Measurements from ENCODE around the gene RALY. TPM values are rescaled to one million over a fixed set of nuclear protein-coding genes. Genes with fewer than 3 reads are reported as not detected.

The RALY gene
- total RNA-seq, 1 experiment from 2014 or later, result 119 TPM

GRCh38 chr20:33970229-33970628 lies 23.5 kb upstream of the RALY start:
- TF ChIP-seq CTCF (IDR thresholded peaks at IDR 0.05 in 2 of 3, conservative IDR thresholded peaks at IDR 0.05 in 1 of 3; ENCODE audit: borderline replicate concordance in 1 of 3, insufficient read depth in 1 of 3, low read depth in 2 of 3, low read length in 2 of 3), result no peak
- no peak for TF ChIP-seq SRF (IDR thresholded peaks at IDR 0.05; ENCODE audit: low read depth)
- no peak for TF ChIP-seq TCF7L2 (IDR thresholded peaks at IDR 0.05; ENCODE audit: borderline replicate concordance, extremely low read depth, insufficient read depth, insufficient read length)
- TF ChIP-seq ZBTB33 (IDR thresholded peaks at IDR 0.05; ENCODE audit: extremely low read depth, insufficient replicate concordance, low read length), result no peak
- TF ChIP-seq CEBPB (IDR thresholded peaks at IDR 0.05; ENCODE audit: low read depth), result no peak
- TF ChIP-seq ATF3 (IDR thresholded peaks at IDR 0.05), result no peak
- no peak for TF ChIP-seq ZNF274 (IDR thresholded peaks at IDR 0.05; ENCODE audit: low read depth, low read length)
- TF ChIP-seq EGR1 (IDR thresholded peaks at IDR 0.05; ENCODE audit: low read depth), result no peak
- TF ChIP-seq YY1 (IDR thresholded peaks at IDR 0.05; ENCODE audit: extremely low read depth, insufficient replicate concordance, low read depth, low read length), result no peak
- TF ChIP-seq CBX3 (IDR thresholded peaks at IDR 0.05; ENCODE audit: low read depth), result no peak
- TF ChIP-seq REST (IDR thresholded peaks at IDR 0.05; ENCODE audit: low read depth), result no peak
- no peak for TF ChIP-seq FOSL1 (IDR thresholded peaks at IDR 0.05; ENCODE audit: low read depth)
- TF ChIP-seq SP1 (IDR thresholded peaks at IDR 0.05; ENCODE audit: low read depth), result no peak
- TF ChIP-seq EZH2phosphoT487 (IDR thresholded peaks at IDR 0.05; ENCODE audit: borderline replicate concordance), result no peak
- intact Hi-C loops (cut with micrococcal nuclease), result no loop called here
- POLR2A ChIA-PET, result no interaction called here

More at GRCh38 chr20:33970229-33970628, 23.5 kb upstream of the RALY start:
- no peaks in the 10 kb centered on the region for H3K79me2 ChIP-seq (ENCODE audit: insufficient read depth, low read length)
- no peak overlapping the region for H3K9ac ChIP-seq (ENCODE audit: low read length)
- no peaks in the 10 kb centered on the region for H3K9me2 ChIP-seq (ENCODE audit: insufficient read depth)
- H3K4me3 ChIP-seq (replicated peaks in 1 of 2; ENCODE audit: low read depth in 1 of 2, low read length in 2 of 2), result no peak overlapping the region
- no peaks in the 10 kb centered on the region for H3K4me1 ChIP-seq (ENCODE audit: control insufficient read depth in 1 of 2, insufficient read depth in 2 of 2, low read length in 2 of 2)
- no peak overlapping the region for H3K4me2 ChIP-seq (ENCODE audit: low read length)
- no peaks in the 10 kb centered on the region for H3K36me3 ChIP-seq (ENCODE audit: control insufficient read depth in 1 of 2, insufficient read depth in 2 of 2, low read length in 2 of 2)
- H2AFZ ChIP-seq (ENCODE audit: low read depth, low read length, poor library complexity, severe bottlenecking), result no peak overlapping the region
- H4K20me1 ChIP-seq (ENCODE audit: insufficient read depth), result no peaks in the 10 kb centered on the region
- H3K27ac ChIP-seq (ENCODE audit: low read depth, low read length), result no peak overlapping the region
- no peaks in the 10 kb centered on the region for H3K27me3 ChIP-seq (ENCODE audit: insufficient read depth, low read length)
- no peaks in the 10 kb centered on the region for H3K9me3 ChIP-seq (ENCODE audit: control insufficient read depth in 1 of 2, insufficient read depth in 1 of 2, low read depth in 1 of 2, low read length in 2 of 2)
- DNase-seq (ENCODE audit: low read depth, low spot score), result no peak
- no peak for ATAC-seq
- ChIA-PET CTCF (no interaction called here), RAD21 (ENCODE audit: low non-redundant PET in 1 of 2, low total read pairs in 2 of 2, uncharacterized antibody in 2 of 2, unreplicated experiment in 2 of 2) (no interaction called here)
- BruUV-seq (replicated peaks), result no TSS peak

Data from HCT116 (cell line).